Activated B cell treated with CpG ODN at 0.5 μM for 24 hours (primary cell): ENCODE measurements around the gene DAAM1. TPM values are rescaled to one million over a fixed set of nuclear protein-coding genes. Genes with fewer than 3 reads are reported as not detected.

Experiments used
- ATAC-seq: fragments of 200-7000 bp; cut with Tn5 transposase; one replicate; pipeline ENCODE4 v1.10.0; 2021; ENCODE audit warnings: low read depth, mild to moderate bottlenecking, moderate library complexity
- CTCF ChIA-PET: fragments of 350-600 bp; sonication (Branson Sonifier 250); formaldehyde crosslinking; loops from one replicate; lab custom pipeline; 2021; ENCODE audit warnings: antibody characterized with exemption; lab: Charles Lee
- POLR2A ChIA-PET: fragments of 350-600 bp; sonication (Branson Sonifier 250); formaldehyde crosslinking; loops from one replicate; lab custom pipeline; 2021; ENCODE audit warnings: antibody characterized with exemption; lab: Charles Lee
- DNase-seq: peaks from one replicate; pipeline ENCODE4 v3.0.0; 2022
- H3K27ac Mint-ChIP-seq: one replicate; pipeline ENCODE4 v1.8.0; 2020; ENCODE audit warnings: mixed read lengths
- H3K27me3 Mint-ChIP-seq: one replicate; pipeline ENCODE4 v1.8.0; 2021; ENCODE audit warnings: mixed read lengths
- H3K36me3 Mint-ChIP-seq: one replicate; pipeline ENCODE4 v1.8.0; 2021; ENCODE audit warnings: low read depth, mixed read lengths
- H3K4me1 Mint-ChIP-seq: one replicate; pipeline ENCODE4 v1.8.0; 2021; ENCODE audit warnings: mixed read lengths
- H3K4me3 Mint-ChIP-seq: one replicate; pipeline ENCODE4 v1.8.0; 2020; ENCODE audit warnings: mild to moderate bottlenecking, mixed read lengths
- H3K9me3 Mint-ChIP-seq: one replicate; pipeline ENCODE4 v1.8.0; 2020; ENCODE audit warnings: mixed read lengths
- CTCF ChIP-seq: fragments of 200-600 bp; IDR thresholded peaks from one replicate; pipeline ENCODE4 v1.8.0; 2022; ENCODE audit warnings: antibody characterized with exemption, mild to moderate bottlenecking
- intact Hi-C: fragments of 100-400 bp; cut with micrococcal nuclease; formaldehyde crosslinking; loops from one replicate; pipeline ENCODE4 v1.15.1; 2024
- total RNA-seq: library from RNA; stranded (reverse); gene quantifications from 2 replicates; pipeline ENCODE4 v1.2.3, GENCODE V29; 2022

The DAAM1 gene
- total RNA-seq, 1 donor from 2014 or later, result 38.7 TPM

- CTCF ChIA-PET, result no interaction called here
- Mint-ChIP-seq H3K27me3 (no peaks in the 10 kb centered on the region), H3K27ac (no peak overlapping the region), H3K4me3 (no peak overlapping the region), H3K36me3 (peaks cover 44% of the 10 kb centered on the region), H3K4me1 (no peaks in the 10 kb centered on the region), H3K9me3 (no peaks in the 10 kb centered on the region)
- POLR2A ChIA-PET, result no interaction called here
- DNase-seq (no peak), ATAC-seq (no peak)
- intact Hi-C loops, result no loop called here
- TF ChIP-seq CTCF, result no peak
These were observed 148.7 kb downstream of the DAAM1 start for GRCh38 chr14:59337141-59337611.

- TF ChIP-seq CTCF, result no peak
- peaks cover 30% of the 10 kb centered on the region for H3K36me3 Mint-ChIP-seq
- DNase-seq (no peak), ATAC-seq (no peak)
- POLR2A ChIA-PET, result no interaction called here
- H3K4me1 Mint-ChIP-seq, result no peaks in the 10 kb centered on the region
- no peaks in the 10 kb centered on the region for H3K27me3 Mint-ChIP-seq
- CTCF ChIA-PET, result interaction anchor here (0.9 to 1.1 kb wide), 3 partner anchors 8 to 102 kb away, joined by 3 read pairs; no protein-coding TSS in a partner anchor
- intact Hi-C loops, result no loop called here
- no peaks in the 10 kb centered on the region for H3K9me3 Mint-ChIP-seq
- no peak overlapping the region for H3K4me3 Mint-ChIP-seq
- no peak overlapping the region for H3K27ac Mint-ChIP-seq
These were observed 150.3 kb downstream of the DAAM1 start for GRCh38 chr14:59338761-59339160.

GRCh38 chr14:59339524-59340330, 151.3 kb downstream of the DAAM1 start:
- Mint-ChIP-seq H3K27me3 (no peaks in the 10 kb centered on the region), H3K27ac (no peak overlapping the region), H3K9me3 (no peaks in the 10 kb centered on the region), H3K36me3 (peaks cover 25% of the 10 kb centered on the region), H3K4me3 (no peak overlapping the region), H3K4me1 (no peaks in the 10 kb centered on the region)
- TF ChIP-seq CTCF, result no peak
- intact Hi-C loops, result no loop called here
- DNase-seq (no peak), ATAC-seq (no peak)
- ChIA-PET POLR2A (no interaction called here), CTCF (interaction anchor here (1.1 kb wide), 2 partner anchors 9 to 101 kb away, joined by 3 read pairs; no protein-coding TSS in a partner anchor)

GRCh38 chr14:59341858-59342477, 153.5 kb downstream of the DAAM1 start:
- no peak for TF ChIP-seq CTCF
- ATAC-seq, result no peak
- Mint-ChIP-seq H3K27ac (no peak overlapping the region), H3K36me3 (peaks cover 23% of the 10 kb centered on the region), H3K4me1 (peaks cover under 1% of the 10 kb centered on the region), H3K9me3 (no peaks in the 10 kb centered on the region), H3K4me3 (no peak overlapping the region), H3K27me3 (no peaks in the 10 kb centered on the region)
- intact Hi-C loops, result no loop called here
- no peak for DNase-seq
- CTCF ChIA-PET, result no interaction called here
- POLR2A ChIA-PET, result no interaction called here
